GM19099 (cell line): ENCODE measurements around the gene GPR15LG.

Experiments used
- POLR2A ChIP-seq: IDR thresholded peaks from 3 replicates; pipeline ENCODE4 v1.6.1; 2011; ENCODE audit warnings: low read depth; ENCODE audit not compliant: insufficient read length; ENCODE audit errors: extremely low read depth

GPR15LG gene

GRCh38 chr10:84204122-84204521 is 30.5 kb downstream of the GPR15LG start:
- TF ChIP-seq POLR2A: no peak

GRCh38 chr10:84204610-84205009 is 31.0 kb downstream of the GPR15LG start:
- no peak for TF ChIP-seq POLR2A

GRCh38 chr10:84205049-84205852 is 31.6 kb downstream of the GPR15LG start:
- TF ChIP-seq POLR2A: no peak

GRCh38 chr10:84205853-84206525 is 32.4 kb downstream of the GPR15LG start:
- no peak for TF ChIP-seq POLR2A

- no peak for TF ChIP-seq POLR2A
Observed at GRCh38 chr10:84208023-84208422, 34.4 kb downstream of the GPR15LG start.

- no peak for TF ChIP-seq POLR2A
Observed at GRCh38 chr10:84211566-84211965, 38.0 kb downstream of the GPR15LG start.

- no peak for TF ChIP-seq POLR2A
Observed at GRCh38 chr10:84212014-84212413, 38.4 kb downstream of the GPR15LG start.

- no peak for TF ChIP-seq POLR2A
Observed at GRCh38 chr10:84213076-84213475, 39.5 kb downstream of the GPR15LG start.

- no peak for TF ChIP-seq POLR2A
Observed at GRCh38 chr10:84214046-84214572, 40.5 kb downstream of the GPR15LG start.

- no peak for TF ChIP-seq POLR2A
Observed at GRCh38 chr10:84214612-84215235, 41.1 kb downstream of the GPR15LG start.

GRCh38 chr10:84216834-84217233 is 43.2 kb downstream of the GPR15LG start:
- TF ChIP-seq POLR2A: no peak

GRCh38 chr10:84217746-84218145 is 44.1 kb downstream of the GPR15LG start:
- TF ChIP-seq POLR2A: no peak

GRCh38 chr10:84221916-84222315 is 48.3 kb downstream of the GPR15LG start:
- no peak for TF ChIP-seq POLR2A

GRCh38 chr10:84224411-84225028 is 50.9 kb downstream of the GPR15LG start:
- no peak for TF ChIP-seq POLR2A
